GM18867 (cell line): ENCODE results near the gene FAM107B.

Experiments used
- ATAC-seq: cut with Tn5 transposase; IDR thresholded peaks from one replicate; pipeline ENCODE4 v1.9.1; 2021; ENCODE audit warnings: mild to moderate bottlenecking, moderate library complexity; ENCODE audit not compliant: unreplicated experiment

FAM107B gene

DNA sequence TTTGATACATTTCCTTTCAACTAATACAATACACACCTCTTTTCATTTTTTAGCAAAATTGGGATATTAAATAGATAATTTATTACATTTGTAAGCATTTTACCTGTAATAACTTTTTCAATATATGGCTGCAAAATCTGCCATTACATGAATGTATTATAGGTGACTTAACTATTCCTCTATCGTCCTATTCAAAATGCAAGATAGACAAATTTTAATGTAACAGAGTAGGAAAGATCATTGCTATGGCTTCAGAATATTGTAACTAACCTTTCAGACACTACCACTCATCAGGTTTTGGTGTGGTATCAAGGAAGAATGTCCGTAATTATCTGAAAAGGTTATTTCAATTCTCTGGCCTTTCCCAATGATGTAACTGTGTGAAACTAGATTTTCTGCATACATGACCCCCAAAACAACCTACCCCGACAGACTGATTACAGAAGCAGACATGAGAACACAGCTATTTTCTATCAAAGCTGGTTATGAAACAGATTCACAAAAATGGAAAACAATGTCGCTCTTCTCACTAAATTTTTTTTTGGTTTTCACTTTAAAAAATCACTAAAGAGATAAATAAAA is 211.2 kb downstream of the FAM107B start:
- no peak for ATAC-seq

DNA sequence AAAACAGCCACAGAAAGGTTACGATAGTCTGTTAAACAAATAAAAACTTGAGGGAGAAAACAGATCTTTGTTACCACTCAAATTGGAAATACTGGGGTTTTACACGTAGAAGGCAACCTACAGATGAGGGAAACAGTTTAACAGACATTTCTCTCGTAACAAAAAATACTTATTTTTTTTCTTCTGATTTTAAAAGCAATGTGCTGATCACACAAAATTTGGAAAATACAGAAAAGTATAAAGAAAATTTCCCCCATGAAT is 211.7 kb downstream of the FAM107B start:
- ATAC-seq, result no peak

DNA sequence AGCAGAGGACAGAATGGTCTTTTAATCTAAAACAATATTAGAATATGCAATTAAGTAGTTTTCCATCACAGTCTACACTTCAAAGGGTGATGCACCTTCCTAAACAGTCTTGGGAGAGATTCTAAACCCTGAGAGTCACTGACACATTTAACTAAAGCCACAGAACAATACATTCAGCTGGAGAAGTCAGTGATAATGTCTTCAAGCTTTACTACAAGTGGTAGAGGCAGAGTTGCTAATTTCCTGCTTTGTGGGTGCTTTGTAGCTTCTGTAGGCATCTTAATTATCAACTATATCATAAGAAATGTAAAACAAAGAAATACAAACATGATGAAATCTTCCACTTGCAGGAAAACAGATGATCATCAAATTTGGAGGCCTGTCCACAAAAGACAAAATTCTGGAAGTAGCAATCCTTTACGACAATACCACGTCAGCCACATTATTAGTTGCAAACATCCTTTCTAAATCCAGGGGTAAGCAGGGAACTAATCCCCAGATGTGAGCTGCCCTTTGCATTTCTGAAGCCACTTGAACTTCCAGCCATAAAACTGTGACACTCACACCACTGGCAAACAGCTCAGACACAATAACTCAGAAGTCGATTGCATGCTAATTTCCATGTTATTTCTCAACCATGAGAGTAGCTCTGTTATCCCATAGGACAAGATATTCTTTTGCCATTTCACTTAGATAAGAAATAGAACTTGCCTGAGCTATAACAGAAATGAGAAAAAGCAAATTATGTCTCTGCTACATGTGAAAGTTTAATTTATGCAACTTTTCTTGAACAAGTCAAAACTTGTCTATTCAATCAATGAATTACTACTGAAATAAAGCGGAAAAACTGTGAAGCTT is 212.2 kb downstream of the FAM107B start:
- ATAC-seq, result no peak

DNA sequence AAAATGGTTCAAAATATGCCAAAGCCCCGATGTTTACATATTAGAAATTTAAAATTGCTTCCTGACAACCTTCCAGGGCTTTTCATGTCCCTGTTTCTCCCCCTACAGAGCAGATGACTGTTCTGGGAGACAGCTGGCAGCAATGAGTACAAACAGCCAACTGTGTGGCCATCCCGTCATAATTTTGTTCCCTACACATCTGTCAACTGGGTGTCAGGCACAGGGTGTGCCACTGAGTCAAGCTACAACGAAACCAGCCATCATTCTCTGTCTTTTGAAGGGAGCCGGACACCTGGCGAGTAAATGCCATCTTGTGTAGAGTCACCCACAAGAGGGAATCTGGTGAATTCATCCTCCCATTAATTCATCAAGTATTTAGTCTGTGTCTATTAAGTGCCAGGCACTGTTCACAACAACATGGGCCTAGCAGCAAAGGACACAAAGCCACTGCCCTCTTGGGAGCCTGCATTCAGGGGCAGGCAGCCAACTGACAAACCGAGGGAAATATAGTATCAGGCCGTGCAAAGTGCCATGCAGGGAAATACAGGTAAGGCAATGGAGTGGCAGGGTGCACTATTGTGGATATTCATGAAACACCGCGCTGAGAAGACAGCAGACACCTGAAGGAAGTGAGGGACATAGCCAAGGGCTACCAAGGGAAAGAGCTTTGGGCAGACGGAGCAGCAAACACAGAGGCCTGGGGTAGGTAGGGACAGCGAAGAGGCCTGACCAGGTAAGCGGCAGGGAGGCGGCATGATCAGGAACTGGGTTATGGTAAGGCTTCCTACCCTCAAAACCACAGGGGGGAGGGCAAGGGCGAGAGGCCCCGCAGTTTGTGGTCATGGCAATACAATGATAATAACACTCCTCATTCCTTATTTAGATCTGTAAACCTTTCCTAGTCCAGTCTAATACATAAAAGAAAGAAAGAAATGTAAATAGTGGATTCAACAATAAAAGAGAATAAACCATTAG is 213.6 kb downstream of the FAM107B start:
- no peak for ATAC-seq

DNA sequence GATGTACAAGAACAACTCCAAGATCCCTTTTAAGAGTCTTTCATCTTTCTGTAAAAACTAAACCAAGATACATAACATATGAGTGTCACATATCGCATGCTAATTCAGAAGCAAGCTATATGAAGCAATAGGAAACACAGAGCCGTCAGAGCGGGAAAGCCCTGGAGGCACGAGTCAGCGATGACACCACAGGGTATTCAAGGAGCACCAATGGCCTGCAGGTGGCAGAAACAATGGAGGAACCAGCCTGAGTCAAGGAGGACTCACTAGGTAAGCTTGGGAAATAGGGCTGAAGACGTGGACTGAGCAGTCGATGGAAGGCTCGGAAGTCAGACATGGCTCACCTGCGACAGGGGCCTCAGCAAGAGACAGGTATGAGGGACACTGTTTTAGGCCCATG is 214.4 kb downstream of the FAM107B start:
- ATAC-seq, result no peak

DNA sequence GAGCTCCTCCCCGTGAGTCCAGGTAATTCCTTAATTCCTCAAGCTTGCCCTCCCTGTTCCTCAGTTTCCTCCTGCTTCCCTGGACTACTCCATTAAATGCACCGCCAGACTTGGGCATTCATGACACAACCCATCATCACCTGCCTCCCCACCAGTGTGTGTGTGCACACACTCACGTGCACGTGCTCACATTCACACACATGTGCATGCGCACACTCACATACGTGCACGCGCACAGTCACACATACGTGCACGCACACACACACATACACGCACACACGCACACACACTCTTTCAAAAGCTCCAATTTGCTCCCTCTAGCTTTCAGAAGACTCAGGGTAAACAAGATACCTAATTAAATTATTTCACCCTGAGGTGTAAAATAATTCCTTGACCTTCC is 216.7 kb downstream of the FAM107B start:
- ATAC-seq, result no peak

DNA sequence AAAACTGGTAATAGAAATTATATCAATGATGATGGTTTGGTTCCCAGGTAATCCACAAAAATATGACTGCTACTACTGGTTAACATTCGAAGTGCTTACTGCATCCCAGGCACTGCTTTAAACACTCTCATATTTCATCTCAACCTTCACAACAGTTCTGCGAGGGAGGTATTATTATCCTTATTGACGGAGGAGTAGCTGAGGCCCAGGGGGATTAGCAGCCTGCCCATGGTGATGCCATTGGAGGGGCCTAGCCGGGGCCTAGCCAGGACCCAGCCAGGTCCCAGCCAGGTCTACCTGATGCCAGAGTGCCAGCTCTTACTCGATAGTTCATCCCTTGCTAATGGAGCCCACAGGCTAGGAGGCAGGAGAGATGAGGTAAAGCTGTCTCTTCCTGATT is 217.1 kb downstream of the FAM107B start:
- ATAC-seq, result no peak

DNA sequence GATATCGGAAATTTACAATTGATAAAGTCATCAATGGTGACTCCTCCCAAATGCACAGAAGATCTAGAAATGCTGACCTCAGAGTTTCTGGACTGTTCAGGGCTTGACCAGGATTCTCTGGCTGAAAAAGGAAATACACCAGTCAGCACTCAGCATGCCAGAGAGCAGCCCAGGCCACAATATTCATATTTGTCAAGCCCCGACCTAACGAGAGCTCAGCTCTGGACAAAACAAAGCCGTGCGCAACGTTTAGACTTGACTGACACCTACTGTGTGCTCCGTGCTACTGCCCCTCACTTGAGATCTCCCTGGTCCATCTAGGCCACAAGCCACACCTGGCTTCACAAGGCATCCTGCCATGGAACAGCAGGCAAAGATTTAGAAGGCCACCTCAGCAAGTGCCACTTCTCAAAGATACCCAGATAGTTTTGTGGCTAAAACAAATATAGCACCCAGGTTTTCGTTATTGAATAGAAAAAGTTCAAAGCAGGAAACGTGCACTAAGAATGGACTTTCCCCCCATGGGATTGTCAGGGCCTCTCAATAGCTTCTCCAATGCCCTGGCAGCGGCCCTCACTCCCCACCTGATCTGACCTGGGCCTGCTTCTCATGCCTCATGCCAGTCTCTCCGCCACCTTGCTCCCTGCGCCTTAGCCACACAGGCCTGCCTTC is 218.3 kb downstream of the FAM107B start:
- peak; percentile 62 for ATAC-seq

DNA sequence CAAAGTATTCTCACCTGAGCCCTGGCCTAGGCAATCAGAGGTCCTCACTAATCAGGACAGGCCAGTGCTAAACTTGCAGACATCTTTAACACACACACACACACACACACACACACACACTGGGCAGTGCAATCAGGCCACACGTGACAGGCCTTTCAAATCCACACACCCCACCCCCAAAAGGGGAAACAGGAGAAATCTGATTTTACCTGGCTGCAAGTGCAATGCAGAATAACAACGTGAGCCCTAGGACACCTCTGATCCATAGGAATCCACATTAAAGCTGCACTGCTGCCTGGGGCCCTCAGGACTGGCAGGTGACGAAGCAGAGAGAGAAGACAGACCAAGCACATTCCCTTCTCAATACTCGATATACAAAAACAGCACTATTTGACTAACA is 218.9 kb downstream of the FAM107B start:
- no peak for ATAC-seq

DNA sequence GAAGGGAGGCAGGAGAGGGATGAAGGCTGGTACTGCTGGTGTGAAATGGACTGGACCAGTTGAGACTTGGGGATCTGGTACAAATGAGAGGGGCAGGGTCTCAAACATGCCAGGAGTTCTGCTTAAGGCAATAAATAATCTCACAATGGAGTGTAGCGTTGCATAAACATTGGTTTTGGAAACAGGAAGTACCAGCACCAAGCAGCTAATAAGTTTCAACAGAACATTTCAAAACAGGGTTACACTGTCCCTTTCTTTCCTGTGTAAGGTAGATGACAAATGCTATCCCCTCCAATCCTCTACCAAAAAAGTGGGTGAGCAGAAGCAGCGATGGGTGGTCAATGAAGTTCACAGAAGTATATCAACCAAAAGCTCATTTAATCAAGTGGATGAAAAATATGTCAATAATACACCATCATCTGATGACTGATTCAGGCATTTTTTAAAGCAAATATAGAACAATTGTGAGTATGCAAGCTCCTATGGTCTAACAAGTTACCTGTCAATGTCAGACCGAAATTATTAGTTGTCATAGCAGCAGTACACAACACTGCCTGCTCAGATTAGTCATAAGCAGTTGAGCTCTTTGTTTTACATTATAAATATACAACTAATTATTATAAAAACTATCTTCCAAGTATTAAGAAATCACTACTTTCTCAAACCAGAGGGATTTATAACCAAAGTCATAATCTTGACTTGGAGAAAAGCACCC is 220.0 kb downstream of the FAM107B start:
- ATAC-seq, result no peak

DNA sequence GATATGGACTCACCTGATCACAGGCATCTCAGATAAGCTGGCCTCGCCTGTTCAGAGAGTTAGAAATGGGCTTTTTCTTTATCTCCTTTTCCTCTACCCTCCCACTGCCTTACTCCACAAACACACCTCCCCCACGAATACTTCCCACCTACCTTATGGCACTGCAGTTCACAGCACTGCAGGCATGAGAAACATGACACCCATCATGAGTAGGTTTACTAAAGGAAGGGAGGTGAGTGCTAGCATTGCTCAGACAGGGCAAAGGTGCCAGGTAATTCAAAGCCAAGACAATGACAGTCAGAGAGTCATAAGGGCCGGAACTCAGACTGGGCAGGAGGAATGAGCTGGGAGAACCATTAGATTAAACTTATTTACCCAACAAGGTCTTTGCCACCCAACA is 220.6 kb downstream of the FAM107B start:
- no peak for ATAC-seq

GRCh38 chr10:14553448-14553847 is 221.2 kb downstream of the FAM107B start:
- ATAC-seq, result no peak

- ATAC-seq, result no peak
Measured at GRCh38 chr10:14552015-14552414, 222.7 kb downstream of the FAM107B start.

GRCh38 chr10:14550471-14550981 is 224.2 kb downstream of the FAM107B start:
- ATAC-seq, result no peak

DNA sequence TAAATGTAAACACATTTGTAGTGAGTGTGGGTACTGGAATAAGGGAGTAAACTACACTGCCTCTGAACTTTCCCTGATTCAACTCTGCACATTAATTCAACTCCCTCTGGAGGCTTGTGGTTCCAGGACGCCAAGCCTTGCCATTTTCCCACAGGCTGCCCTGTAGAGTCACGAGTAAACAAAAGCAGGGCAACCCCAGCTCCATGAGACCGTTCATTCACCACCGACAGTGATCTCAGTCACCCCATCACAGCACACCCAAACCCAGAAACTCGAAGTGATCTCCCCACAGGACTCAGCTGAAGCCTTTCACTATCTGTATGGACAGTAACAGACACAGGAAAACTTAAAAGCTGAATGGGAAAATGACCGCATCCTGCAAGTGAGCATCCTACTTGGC is 225.2 kb downstream of the FAM107B start:
- ATAC-seq, result no peak

DNA sequence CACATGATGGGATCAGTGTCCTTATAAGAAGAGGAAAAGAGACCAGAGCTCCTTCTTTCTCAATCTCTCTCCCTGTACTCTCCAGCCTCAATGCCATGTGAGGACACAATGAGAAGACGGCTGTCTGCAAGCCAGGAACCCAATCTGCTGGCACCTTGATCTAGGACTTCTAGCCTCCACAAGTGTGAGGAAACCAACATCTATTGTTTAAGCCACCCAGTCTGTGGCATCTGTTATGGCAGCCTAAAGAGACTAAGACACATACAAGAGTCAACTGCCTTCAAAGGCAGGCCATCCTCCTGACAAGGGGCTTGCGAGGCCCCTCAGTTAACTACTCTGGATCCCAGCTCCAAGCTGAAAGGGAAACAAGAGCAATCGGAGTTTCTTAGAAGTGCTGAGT is 225.7 kb downstream of the FAM107B start:
- no peak for ATAC-seq

GRCh38 chr10:14548474-14548873 is 226.2 kb downstream of the FAM107B start:
- no peak for ATAC-seq

DNA sequence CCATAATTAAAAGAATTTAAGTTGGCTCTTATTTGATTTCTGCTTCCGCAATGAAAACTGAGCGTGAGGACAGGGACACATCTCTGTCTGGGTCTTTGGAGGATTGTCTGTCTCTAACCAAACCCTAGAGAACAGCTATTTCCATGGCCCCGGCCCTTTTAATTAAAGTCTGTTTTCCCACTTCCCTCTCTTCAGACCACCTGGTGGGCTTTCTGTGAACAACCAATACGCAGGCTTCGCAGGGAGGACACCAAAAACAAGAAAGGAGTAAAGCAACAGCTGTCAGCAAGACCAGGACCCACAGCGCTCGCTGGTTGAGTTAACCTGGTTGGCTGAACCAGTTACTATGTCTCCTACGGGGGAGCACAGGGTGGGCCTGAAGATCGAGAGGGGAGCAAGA is 226.9 kb downstream of the FAM107B start:
- no peak for ATAC-seq

DNA sequence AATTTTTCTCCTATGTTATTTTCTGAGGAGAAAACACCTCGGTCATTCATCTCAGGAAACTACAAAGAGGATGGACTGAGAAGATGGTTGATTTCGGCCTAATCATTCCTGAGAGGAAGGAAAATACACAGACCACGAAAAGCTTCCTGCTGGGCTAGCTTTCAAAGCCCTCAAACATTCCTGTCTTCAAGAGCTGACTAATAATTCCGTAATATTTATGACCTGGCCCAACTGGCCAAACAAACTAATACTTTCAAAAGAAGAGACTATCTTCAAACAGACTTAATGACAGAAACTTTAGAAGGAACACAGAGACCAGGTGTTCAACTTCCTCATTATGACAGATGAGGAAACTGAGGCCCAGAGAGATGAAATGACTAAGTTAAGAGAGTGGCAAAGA is 228.9 kb downstream of the FAM107B start:
- ATAC-seq, result no peak

- no peak for ATAC-seq
Measured at GRCh38 chr10:14543904-14544210, 230.8 kb downstream of the FAM107B start.
